ENCODE measurements around the gene PEX14. TPM values are rescaled to one million over a fixed set of nuclear protein-coding genes. Genes with fewer than 3 reads are reported as not detected.
"Not testable (repeated sequence)": the region's sequence is repeated elsewhere in the genome, so short reads cannot be mapped to it uniquely, and the experiment has no call there.

PEX14 gene, protein sequence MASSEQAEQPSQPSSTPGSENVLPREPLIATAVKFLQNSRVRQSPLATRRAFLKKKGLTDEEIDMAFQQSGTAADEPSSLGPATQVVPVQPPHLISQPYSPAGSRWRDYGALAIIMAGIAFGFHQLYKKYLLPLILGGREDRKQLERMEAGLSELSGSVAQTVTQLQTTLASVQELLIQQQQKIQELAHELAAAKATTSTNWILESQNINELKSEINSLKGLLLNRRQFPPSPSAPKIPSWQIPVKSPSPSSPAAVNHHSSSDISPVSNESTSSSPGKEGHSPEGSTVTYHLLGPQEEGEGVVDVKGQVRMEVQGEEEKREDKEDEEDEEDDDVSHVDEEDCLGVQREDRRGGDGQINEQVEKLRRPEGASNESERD
- total RNA-seq = 10 to 100 TPM; 21.6 to 25.2 TPM

DNA sequence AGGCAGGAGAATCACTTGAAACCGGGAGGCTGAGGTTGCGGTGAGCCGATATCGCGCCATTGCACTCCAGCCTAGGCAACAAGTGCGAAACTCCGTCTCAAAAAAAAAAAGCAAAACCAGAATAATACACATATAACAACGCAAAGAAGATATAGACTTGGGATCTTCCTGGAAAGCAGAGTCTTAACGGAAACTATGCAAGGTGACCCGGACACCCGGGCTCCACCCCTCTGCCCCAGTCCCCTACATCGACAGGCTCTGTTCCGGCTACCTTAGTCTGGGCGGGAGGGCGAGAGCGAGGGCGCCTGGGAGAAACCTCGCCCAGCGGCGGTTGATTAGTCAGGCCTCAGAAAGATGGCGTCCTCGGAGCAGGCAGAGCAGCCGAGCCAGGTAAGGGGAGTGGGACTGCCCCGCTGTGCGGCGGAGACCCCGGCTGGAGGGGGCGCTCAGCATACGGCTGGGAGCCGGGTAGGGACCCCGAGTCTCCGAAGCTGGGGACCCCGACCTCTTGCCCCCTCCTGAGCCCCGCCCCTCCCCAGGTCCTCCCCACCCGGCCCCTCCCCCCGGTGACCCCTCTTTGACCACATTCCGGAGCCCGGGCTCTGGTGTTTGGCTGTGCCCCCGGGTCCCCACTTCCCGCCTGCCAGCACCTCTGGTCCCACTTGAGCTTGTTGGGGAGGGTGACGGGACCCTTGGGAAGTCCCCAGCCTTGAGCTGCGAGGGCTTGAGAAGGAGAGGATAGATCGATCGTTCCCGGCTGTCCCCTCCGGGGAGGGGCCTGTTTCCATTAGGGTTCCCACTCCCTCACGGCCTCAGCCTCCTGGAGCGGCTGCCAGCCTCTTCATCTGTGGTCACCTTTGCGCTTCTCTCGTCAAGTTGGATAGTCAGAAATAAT is at the start of gene PEX14:
PEX14 (plus strand) TSS at position 338 of the 895 bp plus-strand sequence; CDS start at position 355, 17 bp downstream.
- DNase-seq (peak; percentile 87), ATAC-seq (ENCODE audit: low read depth) (peak; percentile 80)
- Mint-ChIP-seq H3K4me1 (peaks cover 35% of the 10 kb centered on the region), H3K4me3 (peak within 1 kb of the TSS; percentile 99), H3K9me3 (no peaks in the 10 kb centered on the region), H3K27ac (peak within 1 kb of the TSS; percentile 90), H3K36me3 (no peaks in the 10 kb centered on the region), H3K27me3 (no peaks in the 10 kb centered on the region)
- POLR2A ChIA-PET = interaction anchor here (0.6 to 1.0 kb wide), 2 partner anchors 12 to 19 kb away, joined by 3 to 4 read pairs; no protein-coding TSS in a partner anchor

DNA sequence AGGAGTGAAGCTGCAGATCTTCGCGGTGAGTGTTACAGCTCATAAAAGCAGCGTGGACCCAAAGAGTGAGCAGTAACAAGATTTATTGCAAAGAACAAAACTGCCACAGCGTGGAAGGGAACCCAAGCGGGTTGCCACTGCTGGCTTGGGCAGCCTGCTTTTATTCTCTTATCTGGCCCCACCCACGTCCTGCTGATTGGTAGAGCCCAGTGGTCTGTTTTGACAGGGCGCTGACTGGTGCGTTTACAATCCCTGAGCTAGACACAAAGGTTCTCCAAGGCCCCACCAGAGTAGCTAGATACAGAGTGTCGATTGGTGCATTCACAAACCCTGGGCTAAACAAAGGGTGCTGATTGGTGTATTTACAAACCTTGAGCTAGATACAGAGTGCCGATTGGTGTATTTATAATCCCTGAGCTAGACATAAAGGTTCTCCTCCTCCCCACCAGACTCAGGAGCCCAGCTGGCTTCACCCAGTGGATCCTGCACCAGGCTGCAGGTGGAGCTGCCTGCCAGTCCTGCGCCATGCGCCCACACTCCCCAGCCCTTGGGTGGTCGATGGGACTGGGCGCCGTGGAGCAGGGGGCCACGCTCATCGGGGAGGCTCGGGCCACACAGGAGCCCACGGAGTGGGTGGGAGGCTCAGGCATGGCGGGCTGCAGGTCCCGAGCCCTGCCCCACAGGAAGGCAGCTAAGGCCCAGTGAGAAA is 48.8 kb upstream of the PEX14 start:
- H3K4me1 Mint-ChIP-seq; DNase-seq; H3K36me3 Mint-ChIP-seq; POLR2A ChIA-PET; H3K27ac Mint-ChIP-seq; H3K4me3 Mint-ChIP-seq; H3K9me3 Mint-ChIP-seq; H3K27me3 Mint-ChIP-seq; ATAC-seq (ENCODE audit: low read depth): not testable (repeated sequence)

DNA sequence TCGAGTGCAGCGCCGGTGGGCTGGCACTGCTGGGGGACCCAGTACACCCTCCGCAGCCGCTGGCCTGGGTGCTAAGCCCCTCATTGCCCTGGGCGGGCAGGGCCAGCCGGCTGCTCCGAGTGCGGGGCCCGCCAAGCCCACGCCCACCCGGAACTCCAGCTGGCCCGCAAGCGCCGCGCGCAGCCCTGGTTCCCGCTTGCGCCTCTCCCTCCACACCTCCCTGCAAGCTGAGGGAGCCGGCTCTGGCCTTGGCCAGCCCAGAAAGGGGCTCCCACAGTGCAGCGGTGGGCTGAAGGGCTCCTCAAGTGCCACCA is 48.3 kb upstream of the PEX14 start:
- POLR2A ChIA-PET; H3K27ac Mint-ChIP-seq; ATAC-seq (ENCODE audit: low read depth); H3K27me3 Mint-ChIP-seq; H3K36me3 Mint-ChIP-seq; H3K4me3 Mint-ChIP-seq; H3K9me3 Mint-ChIP-seq; DNase-seq: not testable (repeated sequence)
- H3K4me1 Mint-ChIP-seq = peaks cover 14% of the 10 kb centered on the region

DNA sequence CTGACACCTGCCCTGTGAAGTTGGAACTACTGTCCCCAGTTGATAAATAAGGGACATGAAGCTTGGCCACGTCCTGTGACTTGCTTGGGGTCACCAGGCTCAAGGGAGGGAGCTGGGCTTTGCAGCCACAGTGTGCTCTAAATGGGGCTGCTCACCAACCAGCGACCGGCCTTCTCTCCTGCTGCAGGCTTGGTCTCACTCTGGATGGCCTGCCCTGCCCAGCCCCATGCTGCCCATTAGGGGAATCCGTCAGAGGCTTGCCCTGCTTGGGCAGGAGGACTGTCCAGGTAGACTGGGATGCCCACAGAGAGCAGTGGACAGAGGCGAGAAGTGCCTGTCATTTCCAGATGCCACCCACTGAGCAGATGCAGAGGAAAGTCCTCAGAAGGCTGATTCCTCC is 45.8 kb upstream of the PEX14 start:
- ATAC-seq (ENCODE audit: low read depth) (no peak), DNase-seq (no peak)
- Mint-ChIP-seq H3K4me3 (no peak overlapping the region), H3K36me3 (no peaks in the 10 kb centered on the region), H3K9me3 (no peaks in the 10 kb centered on the region), H3K4me1 (peaks cover 19% of the 10 kb centered on the region), H3K27me3 (no peaks in the 10 kb centered on the region), H3K27ac (no peak overlapping the region)
- POLR2A ChIA-PET = interaction anchor here (0.9 to 3.1 kb wide), 2 partner anchors 14 to 66 kb away, joined by 6 to 24 read pairs; no protein-coding TSS in a partner anchor

DNA sequence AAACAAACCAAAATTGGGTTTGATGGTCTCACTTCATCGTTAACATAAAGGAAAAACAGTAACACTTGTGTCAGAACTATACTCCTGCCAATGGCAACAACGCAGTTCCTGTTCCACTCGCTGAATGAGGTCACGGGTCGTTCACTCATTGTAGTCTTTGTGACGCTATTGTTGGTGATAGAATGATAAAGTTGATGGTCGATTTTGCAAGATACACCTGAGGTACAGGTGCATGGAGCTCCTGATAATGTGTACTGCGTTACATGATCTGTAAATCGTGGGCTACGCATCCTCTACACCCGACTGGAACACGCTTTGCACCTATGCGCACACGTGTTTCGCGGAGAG is 44.9 kb upstream of the PEX14 start:
- H3K27me3 Mint-ChIP-seq = no peaks in the 10 kb centered on the region
- no peak for DNase-seq
- H3K4me1 Mint-ChIP-seq = peaks cover 19% of the 10 kb centered on the region
- no peaks in the 10 kb centered on the region for H3K9me3 Mint-ChIP-seq
- no peaks in the 10 kb centered on the region for H3K36me3 Mint-ChIP-seq
- POLR2A ChIA-PET = interaction anchor here (0.5 to 3.1 kb wide), 7 partner anchors 13 to 557 kb away, joined by 3 to 24 read pairs (median 4); partner anchors contain the start of genes KIF1B and PGD
- peak; percentile 5 for ATAC-seq (ENCODE audit: low read depth)
- H3K4me3 Mint-ChIP-seq = peak overlapping the region; percentile 92
- peak overlapping the region; percentile 91 for H3K27ac Mint-ChIP-seq

DNA sequence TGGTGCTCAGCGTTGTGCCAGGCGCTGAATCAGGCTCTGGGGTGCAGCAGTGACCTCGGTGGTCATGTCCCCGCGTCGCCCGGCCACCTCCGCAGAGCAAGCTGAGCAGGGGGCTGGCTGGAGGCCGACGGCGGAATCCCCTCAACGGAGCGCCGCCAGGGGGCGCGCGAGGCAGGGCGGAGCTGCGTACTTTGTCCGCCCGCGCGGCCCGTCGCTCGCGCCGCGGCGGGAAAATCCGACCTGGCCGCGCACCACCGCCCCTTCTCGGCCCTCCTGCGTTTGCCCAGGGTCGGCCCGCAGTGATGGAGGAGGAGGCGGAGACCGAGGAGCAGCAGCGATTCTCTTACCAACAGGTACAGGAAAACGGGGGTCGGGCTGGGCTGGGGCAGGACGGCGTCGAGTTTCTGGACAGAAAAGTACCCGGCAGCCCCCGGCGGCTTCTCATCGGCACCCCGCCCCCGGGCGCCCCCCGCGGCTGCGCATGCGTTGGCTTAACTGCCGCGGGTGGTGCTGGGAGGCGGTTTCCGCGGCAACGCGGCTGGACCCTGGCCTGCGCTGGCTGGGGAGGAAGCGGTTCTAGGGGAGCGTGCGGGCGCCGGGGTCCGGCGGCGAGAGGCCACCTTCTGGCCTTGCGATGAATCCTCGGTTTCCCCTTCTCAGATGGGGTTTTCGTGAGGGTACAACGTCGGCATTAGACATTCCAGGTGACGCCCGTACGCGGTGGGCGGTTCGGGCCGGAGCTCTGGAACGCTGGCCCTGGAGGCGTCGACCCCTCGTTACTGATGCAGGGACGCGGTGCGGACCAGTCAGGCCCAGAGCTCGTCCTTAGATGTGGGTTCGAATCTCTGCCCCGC is 44.3 kb upstream of the PEX14 start, which contains the start of gene CENPS:
CENPS (plus strand) TSS at position 218 of the 854 bp plus-strand sequence; CDS start at position 303, 85 bp downstream.
- ATAC-seq (ENCODE audit: low read depth) (peak; percentile 88), DNase-seq (peak; percentile 98)
- H3K27ac Mint-ChIP-seq = peak within 1 kb of the TSS; percentile 91
- peak within 1 kb of the TSS; percentile 92 for H3K4me3 Mint-ChIP-seq
- H3K27me3 Mint-ChIP-seq = no peaks in the 10 kb centered on the region
- POLR2A ChIA-PET = interaction anchor here (0.5 to 3.1 kb wide), 14 partner anchors 10 to 558 kb away, joined by 3 to 24 read pairs (median 3); partner anchors contain the start of genes KIF1B and PGD
- H3K4me1 Mint-ChIP-seq = peaks cover 19% of the 10 kb centered on the region
- H3K9me3 Mint-ChIP-seq = no peaks in the 10 kb centered on the region
- H3K36me3 Mint-ChIP-seq = no peaks in the 10 kb centered on the region

DNA sequence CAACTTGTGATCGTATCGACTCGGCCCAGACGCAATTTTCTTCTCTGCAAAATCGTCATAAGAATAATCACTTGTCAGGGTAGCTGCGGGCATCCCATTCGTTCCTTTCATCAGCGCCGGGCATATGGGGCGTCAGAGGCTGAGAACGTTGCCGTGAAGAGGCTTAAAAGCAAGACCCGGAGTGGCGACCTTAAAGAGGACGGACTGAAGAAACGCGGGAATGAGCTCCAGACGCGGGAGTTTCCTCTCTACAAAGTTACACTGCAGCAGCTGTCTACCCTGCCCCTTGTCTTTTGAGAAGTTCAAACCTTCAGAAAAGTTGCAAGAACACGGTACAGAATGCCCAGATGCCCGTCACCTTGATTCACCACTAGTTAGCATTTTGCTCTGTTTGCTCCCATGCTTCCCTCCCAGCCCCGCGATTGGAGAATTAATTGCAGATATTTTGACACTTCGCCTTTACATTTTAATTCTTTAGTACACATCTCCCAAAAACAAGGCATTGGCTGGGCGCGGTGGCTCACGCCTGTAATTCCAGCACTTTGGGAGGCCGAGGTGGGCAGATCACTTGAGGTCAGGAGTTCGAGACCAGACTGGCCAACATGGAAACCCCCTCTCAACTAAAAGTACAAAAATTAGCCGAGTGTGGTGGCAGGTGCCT is 43.5 kb upstream of the PEX14 start:
- H3K27me3 Mint-ChIP-seq = no peaks in the 10 kb centered on the region
- peak overlapping the region; percentile 83 for H3K27ac Mint-ChIP-seq
- peak; percentile 5 for ATAC-seq (ENCODE audit: low read depth)
- POLR2A ChIA-PET = interaction anchor here (0.6 to 3.1 kb wide), 9 partner anchors 9 to 246 kb away, joined by 3 to 24 read pairs (median 3); partner anchors contain the start of gene PGD
- no peak for DNase-seq
- H3K9me3 Mint-ChIP-seq = no peaks in the 10 kb centered on the region
- peaks cover 19% of the 10 kb centered on the region for H3K4me1 Mint-ChIP-seq
- H3K36me3 Mint-ChIP-seq = no peaks in the 10 kb centered on the region
- peak overlapping the region; percentile 92 for H3K4me3 Mint-ChIP-seq

DNA sequence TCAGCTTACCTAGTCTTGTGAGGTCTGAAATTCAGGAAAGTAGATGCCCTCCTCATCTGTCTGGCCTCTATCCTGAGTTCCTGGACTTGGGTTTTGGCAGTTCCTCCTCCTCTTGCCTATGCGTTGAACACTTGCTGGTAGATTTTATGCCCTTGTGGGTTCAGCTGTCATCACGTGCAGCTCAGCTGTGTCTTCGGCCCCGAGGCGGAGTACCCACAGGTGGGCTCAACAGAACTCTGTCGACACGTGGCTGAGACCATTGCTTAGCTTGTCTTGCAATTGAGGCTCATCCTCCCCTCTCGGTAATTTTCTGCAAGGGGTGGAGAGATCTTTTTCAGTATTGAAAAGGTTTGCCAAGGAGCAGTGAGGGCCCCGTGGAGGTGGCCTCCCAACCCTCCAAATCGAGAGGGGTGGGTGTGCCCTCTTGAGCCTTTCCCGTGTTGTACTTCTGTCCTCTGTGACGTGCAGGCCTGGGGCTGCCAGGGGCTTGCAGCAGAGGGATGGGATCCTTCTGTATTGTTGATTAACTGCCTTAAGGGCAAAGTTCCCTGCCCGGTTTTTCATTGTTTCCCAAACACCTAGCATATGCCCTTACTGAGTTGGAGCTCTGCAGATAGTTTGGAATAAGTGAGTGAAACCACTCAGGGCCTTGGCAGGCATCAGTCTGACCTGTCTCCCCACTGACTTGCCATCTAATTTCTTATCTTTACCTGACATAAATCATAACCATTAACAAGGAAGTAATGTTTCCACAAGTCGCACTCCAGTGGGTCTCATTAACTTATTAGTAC is 41.6 kb upstream of the PEX14 start:
- DNase-seq = no peak
- POLR2A ChIA-PET = no interaction called here
- H3K27ac Mint-ChIP-seq = no peak overlapping the region
- ATAC-seq (ENCODE audit: low read depth) = no peak
- no peaks in the 10 kb centered on the region for H3K27me3 Mint-ChIP-seq
- H3K4me1 Mint-ChIP-seq = peaks cover 17% of the 10 kb centered on the region
- H3K36me3 Mint-ChIP-seq = no peaks in the 10 kb centered on the region
- H3K9me3 Mint-ChIP-seq = no peaks in the 10 kb centered on the region
- H3K4me3 Mint-ChIP-seq = no peak overlapping the region

DNA sequence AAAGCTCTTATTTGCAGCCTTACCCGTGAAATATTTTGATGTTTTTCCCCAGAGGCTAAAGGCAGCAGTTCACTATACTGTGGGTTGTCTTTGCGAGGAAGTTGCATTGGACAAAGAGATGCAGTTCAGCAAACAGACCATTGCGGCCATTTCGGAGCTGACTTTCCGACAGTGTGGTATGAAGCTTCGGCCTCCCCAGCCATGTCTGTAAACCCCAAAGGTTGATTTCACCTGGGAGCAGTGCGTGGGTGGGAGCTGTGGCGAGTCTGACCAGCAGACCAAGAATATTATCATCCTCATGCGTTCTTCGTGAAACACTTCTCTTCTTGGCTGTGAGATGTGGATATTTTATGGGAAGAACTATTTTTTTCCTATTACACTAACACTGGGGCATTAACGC is 41.0 kb upstream of the PEX14 start:
- Mint-ChIP-seq H3K27ac (no peak overlapping the region), H3K27me3 (no peaks in the 10 kb centered on the region), H3K4me1 (peaks cover 15% of the 10 kb centered on the region), H3K4me3 (no peak overlapping the region), H3K36me3 (no peaks in the 10 kb centered on the region), H3K9me3 (no peaks in the 10 kb centered on the region)
- ATAC-seq (ENCODE audit: low read depth) = no peak
- DNase-seq = no peak
- POLR2A ChIA-PET = no interaction called here

DNA sequence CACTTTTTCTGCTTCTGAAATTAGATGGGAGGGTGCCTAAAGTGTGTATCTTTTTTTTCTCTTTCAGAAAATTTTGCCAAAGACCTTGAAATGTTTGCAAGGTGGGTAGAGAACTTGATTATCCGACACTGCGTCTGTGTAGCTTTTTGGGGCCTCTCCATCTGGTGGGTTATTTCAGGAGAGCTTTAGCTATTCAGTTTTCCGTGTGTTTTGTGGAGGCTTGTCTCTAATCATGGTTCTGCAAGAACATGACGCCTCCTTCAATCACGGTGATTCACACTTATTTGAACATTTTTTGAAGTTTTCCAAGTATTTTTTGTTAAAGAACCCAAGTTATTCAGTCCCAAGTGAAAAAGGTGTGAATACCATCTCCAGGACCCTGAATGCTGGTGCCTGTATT is 40.2 kb upstream of the PEX14 start:
- Mint-ChIP-seq H3K27me3 (no peaks in the 10 kb centered on the region), H3K9me3 (no peaks in the 10 kb centered on the region), H3K4me1 (peaks cover 14% of the 10 kb centered on the region), H3K27ac (no peak overlapping the region), H3K4me3 (no peak overlapping the region), H3K36me3 (no peaks in the 10 kb centered on the region)
- DNase-seq (no peak), ATAC-seq (ENCODE audit: low read depth) (no peak)
- POLR2A ChIA-PET = interaction anchor here (0.6 kb wide), 1 partner anchor 320 kb away, joined by 4 read pairs; no protein-coding TSS in a partner anchor

DNA sequence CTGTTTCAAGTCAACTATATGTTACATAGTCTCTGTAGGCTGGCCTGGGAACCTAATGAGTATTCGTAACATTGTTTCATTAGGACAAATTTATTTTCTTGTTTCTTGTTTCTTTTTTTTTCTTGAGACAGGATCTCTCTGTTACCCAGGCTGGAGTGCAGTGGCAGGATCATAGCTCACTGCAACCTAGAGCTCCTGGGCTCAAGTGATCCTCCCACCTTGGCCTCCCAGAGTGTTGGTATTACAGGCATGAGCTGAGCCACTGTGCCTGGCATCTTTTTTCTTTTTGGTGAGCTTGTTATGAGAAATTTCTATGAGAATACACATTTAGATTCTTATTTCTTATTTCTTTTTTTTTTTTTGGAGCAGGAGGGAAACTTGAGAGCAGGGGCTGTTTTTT is 37.7 kb upstream of the PEX14 start:
- Mint-ChIP-seq H3K4me1 (peaks cover 4% of the 10 kb centered on the region), H3K27ac (no peak overlapping the region), H3K4me3 (no peak overlapping the region), H3K9me3 (no peaks in the 10 kb centered on the region), H3K36me3 (no peaks in the 10 kb centered on the region), H3K27me3 (no peaks in the 10 kb centered on the region)
- DNase-seq (no peak), ATAC-seq (ENCODE audit: low read depth) (no peak)
- POLR2A ChIA-PET = interaction anchor here (0.6 kb wide), 1 partner anchor 234 kb away, joined by 3 read pairs; no protein-coding TSS in a partner anchor

All from activated naive CD8-positive, alpha-beta T cell treated with anti-CD3 and anti-CD28 coated beads, Interleukin-2, amount 10 ng/mL, durations not matched to agents 7 days and 5 days (primary cell).